ENCODE measurements around the gene TAB3.
"Not testable (repeated sequence)": the region's sequence is repeated elsewhere in the genome, so short reads cannot be mapped to it uniquely, and the experiment has no call there.

Gene TAB3

GRCh38 chrX:30812326-30812725 is 76.7 kb downstream of the TAB3 start:
- no peak for DNase-seq

GRCh38 chrX:30806187-30806728 is 82.8 kb downstream of the TAB3 start:
- no peak for DNase-seq

GRCh38 chrX:30804462-30804861 is 84.6 kb downstream of the TAB3 start:
- DNase-seq: no peak

- no peak for DNase-seq
Measured at GRCh38 chrX:30800901-30801300, 88.2 kb downstream of the TAB3 start.

- DNase-seq: no peak
Measured at GRCh38 chrX:30799327-30799726, 89.7 kb downstream of the TAB3 start.

- no peak for DNase-seq
Measured at GRCh38 chrX:30798810-30799209, 90.2 kb downstream of the TAB3 start.

- not testable (repeated sequence) for DNase-seq
Measured at GRCh38 chrX:30797301-30797700, 91.8 kb downstream of the TAB3 start.

GRCh38 chrX:30795981-30796958 is 92.8 kb downstream of the TAB3 start:
- no peak for DNase-seq

GRCh38 chrX:30794497-30794896 is 94.6 kb downstream of the TAB3 start:
- no peak for DNase-seq

- no peak for DNase-seq
Measured at GRCh38 chrX:30793767-30794103, 95.3 kb downstream of the TAB3 start.

GRCh38 chrX:30793075-30793766 is 95.8 kb downstream of the TAB3 start:
- DNase-seq: no peak

GRCh38 chrX:30791296-30792278 is 97.5 kb downstream of the TAB3 start:
- no peak for DNase-seq

- no peak for DNase-seq
Measured at GRCh38 chrX:30787012-30787411, 102.0 kb downstream of the TAB3 start.

- no peak for DNase-seq
Measured at GRCh38 chrX:30786374-30786773, 102.7 kb downstream of the TAB3 start.

GRCh38 chrX:30781711-30782444 is 107.2 kb downstream of the TAB3 start:
- DNase-seq: no peak

- no peak for DNase-seq
Measured at GRCh38 chrX:30779453-30780030, 109.5 kb downstream of the TAB3 start.

- no peak for DNase-seq
Measured at GRCh38 chrX:30777575-30777974, 111.5 kb downstream of the TAB3 start.

All from islet precursor cell (in vitro differentiated cells).